ENCODE measurements around the gene RSU1.
A peak's percentile ranks its signal among the peaks of the same experiment; 100 is the strongest.

RSU1 gene

DNA sequence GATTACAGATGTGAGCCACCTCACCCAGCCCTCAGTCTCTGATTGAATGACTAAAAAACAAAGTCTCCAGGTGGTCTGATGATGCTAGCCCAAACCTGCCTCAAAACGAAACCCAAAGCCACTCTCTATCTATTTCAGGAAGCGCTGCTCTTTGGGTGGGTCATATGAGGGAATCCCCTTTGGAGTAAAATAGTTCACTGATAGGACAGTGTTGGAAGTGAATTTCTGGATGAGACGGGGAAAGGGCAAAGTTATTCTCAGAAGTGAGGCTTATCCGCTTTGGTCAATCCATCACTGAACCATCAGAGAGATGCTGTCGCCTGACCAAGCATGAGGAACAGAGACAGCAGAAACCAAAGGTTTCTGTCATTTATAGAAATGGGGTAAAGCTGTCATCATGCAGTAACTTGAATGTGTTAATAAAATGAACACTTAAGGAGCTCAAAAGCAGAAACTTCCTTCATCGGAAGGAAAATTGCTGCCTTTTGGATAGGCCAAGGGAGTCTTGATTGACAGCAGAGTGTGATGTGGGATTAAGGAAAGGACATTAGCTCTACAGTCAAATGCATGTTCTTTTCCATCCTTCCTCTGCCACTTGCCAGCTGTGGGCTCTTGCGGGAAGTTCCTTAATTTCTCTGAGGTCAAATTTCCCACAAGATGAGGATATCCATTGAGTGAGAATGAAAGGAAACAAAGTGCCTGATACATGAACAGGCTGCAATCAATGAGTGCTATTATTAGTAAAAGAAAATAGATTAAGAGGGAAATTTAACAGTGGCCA, 230.7 kb downstream of the RSU1 start:
- DNase-seq, result peak; percentile 12

DNA sequence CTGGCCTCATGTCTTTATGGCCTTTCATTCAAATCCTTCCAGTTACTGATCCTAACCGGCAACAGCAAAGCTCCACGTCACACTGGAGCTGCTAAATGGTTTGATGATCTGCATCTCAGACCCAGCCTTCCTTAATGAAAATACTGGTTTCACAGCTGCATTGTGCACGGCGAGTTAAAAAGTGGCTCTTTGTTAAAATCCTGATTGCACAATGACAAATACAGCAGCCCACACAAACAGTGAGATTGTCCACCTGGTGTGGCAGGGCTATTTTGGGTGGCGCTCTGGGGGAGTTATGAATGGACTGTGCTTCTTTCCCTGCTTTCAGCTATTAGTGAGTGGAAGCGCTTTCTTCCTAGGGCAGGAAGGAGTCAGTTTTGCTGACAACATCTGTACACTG, 232.1 kb downstream of the RSU1 start:
- DNase-seq, result no peak

GRCh38 chr10:16583382-16583781, 233.8 kb downstream of the RSU1 start:
- no peak for DNase-seq

GRCh38 chr10:16581202-16581601, 236.0 kb downstream of the RSU1 start:
- DNase-seq, result no peak

DNA sequence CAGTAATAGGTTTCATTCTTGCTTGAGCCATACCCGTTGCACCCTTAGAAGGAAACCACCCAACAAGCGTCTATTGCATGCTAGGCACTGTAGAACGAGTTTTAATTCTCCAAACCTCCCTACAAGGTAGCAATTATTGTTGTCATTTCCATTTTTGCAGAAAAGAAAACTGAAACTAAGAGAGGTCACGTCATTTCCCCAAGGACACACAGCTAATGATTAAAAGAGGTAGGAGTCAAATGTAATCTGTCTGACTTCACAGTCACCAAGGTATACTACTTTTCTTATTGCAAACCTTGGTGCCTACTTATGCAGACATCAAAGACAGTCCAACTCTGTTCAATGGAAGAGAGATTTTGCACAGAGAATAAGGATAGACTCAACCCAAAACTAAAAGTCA, 246.5 kb downstream of the RSU1 start:
- no peak for DNase-seq

- no peak for DNase-seq
Observed at GRCh38 chr10:16566202-16566805, 250.9 kb downstream of the RSU1 start.

GRCh38 chr10:16565604-16566003, 251.6 kb downstream of the RSU1 start:
- DNase-seq, result no peak

- no peak for DNase-seq
Observed at GRCh38 chr10:16562891-16563290, 254.3 kb downstream of the RSU1 start.

DNA sequence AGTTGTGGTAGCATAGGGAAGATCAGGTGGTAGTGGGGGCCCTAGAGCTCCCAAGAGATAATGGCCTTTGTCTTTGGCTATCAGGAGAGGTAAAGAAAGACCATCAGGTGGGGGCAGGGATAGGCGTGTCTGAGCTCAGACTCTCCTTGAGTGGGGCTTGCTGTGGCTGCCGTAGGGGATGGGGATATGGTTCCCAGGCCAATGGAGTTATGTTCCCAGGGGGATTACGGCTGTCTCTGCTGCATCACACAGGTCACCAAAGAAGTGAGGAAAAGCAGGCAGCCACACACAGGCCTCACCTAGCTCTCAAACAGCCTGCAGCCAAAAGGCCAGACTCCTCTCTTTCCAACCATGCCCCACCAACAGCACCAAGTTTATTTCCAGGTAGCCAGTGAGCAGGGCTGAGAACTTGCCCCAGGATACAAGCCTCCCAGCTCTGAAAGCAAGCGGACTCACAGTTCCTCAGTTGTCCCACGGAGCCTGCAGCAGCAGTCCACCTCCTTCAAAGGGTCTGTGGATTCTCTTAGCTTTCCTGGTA, 257.9 kb downstream of the RSU1 start:
- DNase-seq, result no peak

DNA sequence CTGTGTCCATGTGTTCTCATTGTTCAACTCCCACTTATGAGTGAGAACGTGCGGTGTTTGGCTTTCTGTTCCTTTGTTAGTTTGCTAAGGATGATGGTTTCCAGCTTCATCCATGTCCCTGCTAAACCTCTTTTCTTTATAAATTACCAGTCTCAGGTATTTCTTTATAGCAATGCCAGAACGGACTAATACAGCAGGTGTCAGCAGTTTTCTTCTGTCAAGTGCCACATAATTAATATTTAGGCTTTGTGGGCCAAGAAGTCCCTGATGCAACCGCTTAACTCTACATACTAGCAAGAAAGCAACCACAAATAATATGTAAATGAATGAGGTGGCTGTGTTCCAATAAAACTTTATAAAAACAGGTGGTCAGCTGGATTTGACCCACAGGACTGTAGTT, 269.3 kb downstream of the RSU1 start:
- DNase-seq, result no peak

DNA sequence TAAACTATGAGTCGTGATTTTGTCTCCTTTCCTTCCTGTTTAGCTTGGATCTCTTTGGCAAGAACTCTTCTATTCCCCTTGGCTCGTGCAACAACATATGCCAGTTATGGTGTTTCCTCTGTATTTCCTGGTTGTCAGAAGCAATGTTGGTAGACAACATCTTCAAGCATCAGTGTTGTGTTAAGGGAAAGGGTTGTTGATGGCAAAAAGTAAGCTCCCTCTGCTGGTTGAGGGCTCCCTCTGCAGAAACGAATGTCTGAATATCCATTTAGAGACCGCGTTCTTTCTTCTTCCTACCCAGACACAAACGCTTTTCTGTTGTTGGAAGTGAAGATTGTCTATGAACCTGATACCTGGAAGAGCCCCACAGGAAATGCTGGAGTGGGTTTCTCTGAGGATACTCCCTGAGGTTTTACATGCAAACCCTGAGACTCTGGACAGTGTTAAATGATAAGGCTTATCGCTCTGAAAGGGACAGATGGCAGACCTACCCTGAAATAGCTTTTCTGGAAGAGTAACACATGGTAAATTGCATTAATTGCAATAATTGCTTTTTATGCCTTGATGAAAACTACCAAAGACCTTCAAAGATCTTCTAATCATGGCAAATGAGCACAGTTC, 272.0 kb downstream of the RSU1 start:
- peak; percentile 86 for DNase-seq

DNA sequence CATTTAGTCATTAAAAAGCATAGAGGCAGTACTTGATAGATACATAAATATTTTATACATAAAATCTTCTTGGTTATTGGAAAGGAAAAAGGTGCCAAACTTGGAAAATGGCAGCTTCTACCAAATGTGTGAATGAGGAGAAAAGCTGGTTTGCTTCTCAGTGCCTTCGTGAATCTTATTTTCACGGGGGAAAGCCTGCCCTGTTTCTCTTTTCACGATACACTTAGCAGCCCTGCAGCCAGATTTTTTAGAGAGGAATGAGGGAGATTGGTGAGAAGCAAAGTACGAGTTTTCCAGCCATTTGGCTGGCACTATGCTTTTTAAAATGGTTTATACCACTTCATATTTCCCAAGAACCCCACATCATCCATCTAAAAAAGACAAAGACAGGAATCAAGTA, 272.6 kb downstream of the RSU1 start:
- no peak for DNase-seq

DNA sequence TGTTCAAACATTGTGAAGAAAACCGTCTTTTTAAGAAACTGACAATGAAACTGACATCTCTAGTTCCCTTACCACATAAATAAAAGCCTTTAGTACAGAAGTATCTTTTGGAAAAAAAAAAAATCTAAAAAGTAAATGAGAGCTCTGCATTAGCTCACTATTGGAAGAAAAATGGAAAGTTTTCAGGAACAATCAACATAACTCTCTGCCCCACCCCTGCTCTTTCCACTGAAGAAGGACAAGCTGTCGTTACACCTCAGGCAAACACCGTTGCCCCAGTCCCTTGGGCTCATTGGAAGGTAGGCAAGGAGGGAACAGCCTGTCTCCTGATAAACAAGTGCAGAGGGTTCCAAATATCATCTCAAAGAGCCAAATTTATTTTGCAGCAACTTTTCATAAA, 273.1 kb downstream of the RSU1 start:
- peak; percentile 10 for DNase-seq

Data from NCI-H82 (cell line).